ENCODE results near the gene PRKAG1.
A peak's percentile ranks its signal among the peaks of the same experiment; 100 is the strongest.
"Not testable (repeated sequence)": the region's sequence is repeated elsewhere in the genome, so short reads cannot be mapped to it uniquely, and the experiment has no call there.

PRKAG1 gene

GRCh38 chr12:49018261-49019119, at the start of gene PRKAG1:
Gene PRKAG1, minus strand, starts transcription at chr12:49018776. Its CDS starts 36 bp downstream, at chr12:49018740.
- DNase-seq (ENCODE audit: low spot score) = peak; percentile 97
- Mint-ChIP-seq H3K4me1 (ENCODE audit: low read depth) (peaks cover 30% of the 10 kb centered on the region), H3K27ac (peak within 1 kb of the TSS; percentile 98), H3K36me3 (ENCODE audit: low read depth) (peaks cover 46% of the 10 kb centered on the region), H3K27me3 (ENCODE audit: low read depth) (no peaks in the 10 kb centered on the region), H3K9me3 (no peaks in the 10 kb centered on the region), H3K4me3 (peak within 1 kb of the TSS; percentile 93)

GRCh38 chr12:49066120-49066519, 47.5 kb upstream of the PRKAG1 start:
- Mint-ChIP-seq H3K9me3 (no peaks in the 10 kb centered on the region), H3K27ac (peak overlapping the region; percentile 3), H3K4me1 (ENCODE audit: low read depth) (peaks cover 30% of the 10 kb centered on the region), H3K27me3 (ENCODE audit: low read depth) (no peaks in the 10 kb centered on the region), H3K36me3 (ENCODE audit: low read depth) (peaks cover 6% of the 10 kb centered on the region), H3K4me3 (no peak overlapping the region)
- no peak for DNase-seq (ENCODE audit: low spot score)

- DNase-seq (ENCODE audit: low spot score) = no peak
- Mint-ChIP-seq H3K27ac (no peak overlapping the region), H3K36me3 (ENCODE audit: low read depth) (peaks cover 6% of the 10 kb centered on the region)
These were observed 46.2 kb upstream of the PRKAG1 start for GRCh38 chr12:49064767-49065152.

GRCh38 chr12:49061916-49062315, 43.3 kb upstream of the PRKAG1 start:
- peaks cover 28% of the 10 kb centered on the region for H3K4me1 Mint-ChIP-seq (ENCODE audit: low read depth)

More at GRCh38 chr12:49064767-49065152, 46.2 kb upstream of the PRKAG1 start:
- Mint-ChIP-seq H3K27me3 (ENCODE audit: low read depth) (no peaks in the 10 kb centered on the region), H3K4me3 (no peak overlapping the region), H3K9me3 (no peaks in the 10 kb centered on the region), H3K4me1 (ENCODE audit: low read depth) (peaks cover 26% of the 10 kb centered on the region)

GRCh38 chr12:49061157-49061650, 42.6 kb upstream of the PRKAG1 start:
- no peaks in the 10 kb centered on the region for H3K9me3 Mint-ChIP-seq
- peaks cover 4% of the 10 kb centered on the region for H3K36me3 Mint-ChIP-seq (ENCODE audit: low read depth)
- H3K4me1 Mint-ChIP-seq (ENCODE audit: low read depth) = peaks cover 35% of the 10 kb centered on the region
- H3K27me3 Mint-ChIP-seq (ENCODE audit: low read depth) = no peaks in the 10 kb centered on the region
- peak overlapping the region; percentile 89 for H3K4me3 Mint-ChIP-seq
- peak overlapping the region; percentile 92 for H3K27ac Mint-ChIP-seq
- no peak for DNase-seq (ENCODE audit: low spot score)

More at GRCh38 chr12:49061916-49062315, 43.3 kb upstream of the PRKAG1 start:
- peak overlapping the region; percentile 44 for H3K4me3 Mint-ChIP-seq
- H3K9me3 Mint-ChIP-seq; DNase-seq (ENCODE audit: low spot score); H3K27me3 Mint-ChIP-seq (ENCODE audit: low read depth); H3K36me3 Mint-ChIP-seq (ENCODE audit: low read depth); H3K27ac Mint-ChIP-seq: not testable (repeated sequence)

- DNase-seq (ENCODE audit: low spot score) = peak; percentile 88
- Mint-ChIP-seq H3K4me1 (ENCODE audit: low read depth) (peaks cover 42% of the 10 kb centered on the region), H3K4me3 (peak within 1 kb of the TSS; percentile 94), H3K27ac (peak within 1 kb of the TSS; percentile 92), H3K27me3 (ENCODE audit: low read depth) (no peaks in the 10 kb centered on the region), H3K9me3 (no peaks in the 10 kb centered on the region), H3K36me3 (ENCODE audit: low read depth) (peaks cover 9% of the 10 kb centered on the region)
These were observed 41.9 kb upstream of the PRKAG1 start, which contains the start of gene KMT2D for GRCh38 chr12:49060237-49061156. Gene KMT2D, minus strand, starts transcription at chr12:49060794. Its CDS starts 5,470 bp downstream, at chr12:49055324.

- Mint-ChIP-seq H3K27ac (peak overlapping the region; percentile 86), H3K4me3 (peak overlapping the region; percentile 94), H3K9me3 (no peaks in the 10 kb centered on the region), H3K27me3 (ENCODE audit: low read depth) (no peaks in the 10 kb centered on the region), H3K36me3 (ENCODE audit: low read depth) (peaks cover 13% of the 10 kb centered on the region), H3K4me1 (ENCODE audit: low read depth) (peaks cover 46% of the 10 kb centered on the region)
- DNase-seq (ENCODE audit: low spot score) = peak; percentile 14
These were observed 41.0 kb upstream of the PRKAG1 start for GRCh38 chr12:49059299-49060171.

- peaks cover 44% of the 10 kb centered on the region for H3K4me1 Mint-ChIP-seq (ENCODE audit: low read depth)
- no peak for DNase-seq (ENCODE audit: low spot score)
- H3K4me3 Mint-ChIP-seq = peak overlapping the region; percentile 94
- peak overlapping the region; percentile 86 for H3K27ac Mint-ChIP-seq
- peaks cover 14% of the 10 kb centered on the region for H3K36me3 Mint-ChIP-seq (ENCODE audit: low read depth)
- no peaks in the 10 kb centered on the region for H3K27me3 Mint-ChIP-seq (ENCODE audit: low read depth)
- no peaks in the 10 kb centered on the region for H3K9me3 Mint-ChIP-seq
These were observed 40.4 kb upstream of the PRKAG1 start for GRCh38 chr12:49059045-49059298.

GRCh38 chr12:49058366-49059044, 39.9 kb upstream of the PRKAG1 start:
- Mint-ChIP-seq H3K27ac (peak overlapping the region; percentile 86), H3K9me3 (no peaks in the 10 kb centered on the region), H3K27me3 (ENCODE audit: low read depth) (no peaks in the 10 kb centered on the region), H3K4me1 (ENCODE audit: low read depth) (peaks cover 42% of the 10 kb centered on the region), H3K36me3 (ENCODE audit: low read depth) (peaks cover 19% of the 10 kb centered on the region), H3K4me3 (peak overlapping the region; percentile 94)
- DNase-seq (ENCODE audit: low spot score) = no peak

- H3K4me3 Mint-ChIP-seq = peak overlapping the region; percentile 94
- H3K27ac Mint-ChIP-seq = peak overlapping the region; percentile 86
- no peaks in the 10 kb centered on the region for H3K9me3 Mint-ChIP-seq
- H3K4me1 Mint-ChIP-seq (ENCODE audit: low read depth) = peaks cover 42% of the 10 kb centered on the region
- DNase-seq (ENCODE audit: low spot score) = no peak
- H3K36me3 Mint-ChIP-seq (ENCODE audit: low read depth) = peaks cover 23% of the 10 kb centered on the region
- no peaks in the 10 kb centered on the region for H3K27me3 Mint-ChIP-seq (ENCODE audit: low read depth)
These were observed 39.3 kb upstream of the PRKAG1 start for GRCh38 chr12:49057888-49058287.

- Mint-ChIP-seq H3K27me3 (ENCODE audit: low read depth) (no peaks in the 10 kb centered on the region), H3K4me1 (ENCODE audit: low read depth) (peaks cover 35% of the 10 kb centered on the region), H3K9me3 (no peaks in the 10 kb centered on the region), H3K4me3 (peak overlapping the region; percentile 94), H3K27ac (peak overlapping the region; percentile 39), H3K36me3 (ENCODE audit: low read depth) (peaks cover 38% of the 10 kb centered on the region)
- peak; percentile 59 for DNase-seq (ENCODE audit: low spot score)
These were observed 37.6 kb upstream of the PRKAG1 start for GRCh38 chr12:49055978-49056754.

- Mint-ChIP-seq H3K36me3 (ENCODE audit: low read depth) (peaks cover 46% of the 10 kb centered on the region), H3K4me1 (ENCODE audit: low read depth) (peaks cover 33% of the 10 kb centered on the region)
These were observed 36.5 kb upstream of the PRKAG1 start for GRCh38 chr12:49055092-49055491.

More at GRCh38 chr12:49055092-49055491, 36.5 kb upstream of the PRKAG1 start:
- no peaks in the 10 kb centered on the region for H3K27me3 Mint-ChIP-seq (ENCODE audit: low read depth)
- DNase-seq (ENCODE audit: low spot score) = no peak
- H3K4me3 Mint-ChIP-seq = no peak overlapping the region
- no peaks in the 10 kb centered on the region for H3K9me3 Mint-ChIP-seq
- peak overlapping the region; percentile 29 for H3K27ac Mint-ChIP-seq
